HG03354 (cell line): ENCODE results near the gene SHISA7.
"Not testable (repeated sequence)": the region's sequence is repeated elsewhere in the genome, so short reads cannot be mapped to it uniquely, and the experiment has no call there.

ENCODE experiments used
- ATAC-seq: cut with Tn5 transposase; IDR thresholded peaks from one replicate; pipeline ENCODE4 v1.9.1; 2021; ENCODE audit warnings: mild to moderate bottlenecking; ENCODE audit not compliant: unreplicated experiment, poor library complexity, severe bottlenecking

SHISA7 gene

GRCh38 chr19:55432241-55432959 is 10.7 kb downstream of the SHISA7 start:
- no peak for ATAC-seq

DNA sequence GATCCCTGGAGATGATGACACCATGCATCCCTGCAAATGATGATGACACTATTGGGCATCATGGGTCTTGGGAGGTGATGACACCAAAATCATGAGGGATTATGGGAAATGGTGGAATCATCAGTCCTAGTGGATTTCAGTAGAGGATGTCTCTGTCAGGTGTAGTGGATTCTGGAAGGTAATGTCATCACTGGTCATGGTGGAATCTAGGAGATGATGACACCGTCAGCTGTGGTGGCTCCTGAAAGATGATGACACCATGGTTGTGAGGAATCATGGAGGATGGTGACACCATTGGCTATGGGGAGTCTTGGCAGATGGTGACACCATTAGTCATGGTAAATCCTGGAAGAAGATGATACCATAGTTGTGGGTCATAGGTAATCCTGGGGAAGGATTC is 11.9 kb downstream of the SHISA7 start:
- ATAC-seq: no peak

DNA sequence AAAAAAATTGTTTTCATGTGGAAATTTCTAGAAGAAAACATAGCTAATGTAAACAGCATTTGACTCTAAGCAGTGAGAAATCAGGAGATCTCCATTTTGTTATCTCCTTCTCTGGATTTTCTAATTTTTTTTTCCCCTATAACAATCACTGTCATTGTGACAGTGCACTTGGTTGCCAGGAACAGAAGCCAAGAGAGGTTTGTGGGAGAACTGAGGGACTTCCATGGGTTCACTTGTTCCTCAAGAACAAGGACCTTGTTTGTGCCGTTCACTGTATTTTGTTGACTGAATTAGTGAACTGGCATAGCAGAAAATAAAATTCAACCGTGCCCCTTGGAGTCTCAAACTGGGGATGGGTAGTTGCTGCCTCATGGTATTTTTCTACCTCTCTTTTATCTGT is 17.1 kb downstream of the SHISA7 start:
- ATAC-seq: no peak

DNA sequence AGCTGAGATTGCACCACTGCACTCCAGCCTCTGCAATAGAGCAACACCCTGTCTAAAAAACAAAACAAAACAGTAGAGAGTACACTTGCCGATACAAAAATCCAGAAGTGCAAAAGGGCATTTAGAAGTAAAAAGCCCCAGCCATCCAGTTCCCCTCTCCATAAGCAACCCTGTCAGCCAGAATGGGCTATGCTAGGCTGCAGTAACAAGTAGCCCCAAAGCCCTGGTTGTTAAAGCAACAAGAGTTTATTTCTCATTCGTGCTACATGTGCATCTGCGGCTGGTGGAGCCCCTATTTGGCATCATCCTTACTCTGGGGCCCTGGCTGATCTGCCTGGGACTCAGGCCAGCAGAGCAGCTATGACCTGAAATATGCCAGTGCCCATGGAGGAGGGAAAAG is 18.6 kb downstream of the SHISA7 start:
- no peak for ATAC-seq

- no peak for ATAC-seq
Measured at GRCh38 chr19:55423225-55424005, 19.7 kb downstream of the SHISA7 start.

DNA sequence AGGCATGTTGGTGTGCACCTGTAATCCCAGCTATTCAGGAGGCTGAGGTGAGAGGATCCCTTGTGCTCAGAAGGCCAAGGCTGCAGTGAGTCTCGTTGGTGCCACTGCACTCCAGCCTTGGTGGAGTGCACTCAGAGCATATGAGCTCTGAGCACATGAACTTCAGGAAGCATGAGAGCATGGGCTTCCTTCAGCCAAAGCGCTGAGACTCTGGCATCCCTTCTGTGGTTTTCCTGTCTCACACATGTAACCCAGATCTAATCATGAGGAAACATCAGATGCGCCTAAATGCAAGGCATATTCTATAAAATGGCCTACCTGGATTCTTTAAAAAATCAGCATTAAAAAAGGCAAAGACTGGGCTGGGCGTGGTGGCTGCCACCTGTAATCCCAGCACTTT is 21.8 kb downstream of the SHISA7 start:
- not testable (repeated sequence) for ATAC-seq

DNA sequence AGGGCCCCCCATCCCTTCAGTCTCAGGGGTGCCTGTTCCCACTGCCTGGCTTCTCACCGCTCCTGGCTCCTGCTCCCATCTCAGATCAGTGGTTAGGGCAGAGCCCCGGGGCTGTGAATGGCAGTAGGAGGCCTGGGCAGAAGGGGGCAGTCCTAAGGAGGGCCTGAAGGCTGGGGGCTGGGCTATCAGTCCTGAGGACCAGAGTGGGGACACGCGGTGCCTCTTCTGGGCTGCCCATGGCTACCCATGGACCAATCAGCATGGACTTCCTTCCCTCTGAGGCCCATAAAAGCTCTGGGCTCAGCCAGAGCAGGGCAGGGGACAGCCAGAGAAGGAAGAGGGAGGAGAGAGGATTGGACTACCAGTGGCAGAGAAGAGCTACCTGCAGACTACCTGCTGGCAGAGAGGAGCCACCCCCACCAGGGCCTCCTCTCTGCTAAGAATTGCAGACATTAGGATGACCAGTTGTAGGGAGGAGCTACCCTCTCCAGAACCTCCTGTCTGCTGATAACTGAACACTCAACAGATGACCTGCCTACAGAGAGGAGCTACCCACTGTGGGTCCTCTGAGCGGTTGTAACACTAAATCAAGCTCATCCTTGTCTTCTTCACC is 23.4 kb downstream of the SHISA7 start:
- ATAC-seq: no peak

- ATAC-seq: no peak
Measured at GRCh38 chr19:55419103-55419502, 24.0 kb downstream of the SHISA7 start.

DNA sequence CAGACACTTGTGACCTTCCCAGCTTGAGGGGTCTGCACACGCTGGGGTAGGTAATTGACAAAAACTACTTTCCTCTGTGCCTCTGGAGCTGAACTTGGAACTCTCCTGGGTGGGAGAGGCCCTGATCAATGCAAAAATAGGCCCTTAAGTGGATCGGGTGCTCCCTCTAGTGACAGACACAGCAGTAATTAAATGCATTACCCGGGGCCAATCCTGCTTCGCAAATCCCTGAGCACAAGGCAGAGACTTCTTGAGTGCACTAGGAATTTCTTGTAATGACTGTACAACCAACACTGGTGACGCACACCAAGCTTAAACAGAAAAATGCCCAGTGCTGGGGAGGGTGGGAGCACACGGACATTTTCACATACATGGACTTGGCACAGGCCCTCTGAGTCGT is 24.9 kb downstream of the SHISA7 start:
- no peak for ATAC-seq

- ATAC-seq: no peak
Measured at GRCh38 chr19:55410168-55410567, 32.9 kb downstream of the SHISA7 start.

DNA sequence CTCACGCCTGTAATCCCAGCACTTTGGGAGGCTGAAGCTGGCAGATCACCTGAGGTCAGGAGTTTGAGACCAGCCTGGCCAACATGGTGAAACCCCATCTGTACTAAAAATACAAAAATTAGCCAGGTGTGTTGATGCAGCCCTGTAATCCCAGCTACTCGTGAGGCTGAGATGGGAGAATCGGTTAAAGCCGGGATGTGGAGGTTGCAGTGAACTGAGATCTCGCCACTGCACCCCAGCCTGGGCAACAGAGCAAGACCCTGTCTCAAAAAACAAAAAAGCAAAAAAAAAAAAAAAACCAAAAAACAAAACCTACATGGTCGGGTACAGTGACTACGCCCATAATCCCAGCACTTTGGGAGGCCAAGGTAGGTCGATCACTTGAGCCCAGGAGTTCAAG is 33.9 kb downstream of the SHISA7 start:
- not testable (repeated sequence) for ATAC-seq

DNA sequence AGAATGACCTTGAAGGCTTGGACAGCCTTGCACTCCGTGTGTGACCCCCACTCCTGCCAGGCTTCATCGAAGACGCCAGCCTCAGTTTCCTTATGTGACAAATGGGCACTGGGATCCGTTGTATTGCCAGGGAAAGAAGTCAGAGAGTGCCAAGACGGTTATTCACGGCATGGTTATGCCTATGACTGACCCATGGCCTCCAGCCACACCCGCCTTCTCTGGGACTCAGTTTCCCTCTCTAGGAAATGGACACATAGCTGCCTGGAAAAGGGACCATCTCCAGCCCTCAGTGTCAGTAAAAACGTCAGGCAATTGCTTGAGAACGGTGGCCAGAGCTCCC is 34.6 kb downstream of the SHISA7 start:
- ATAC-seq: no peak

DNA sequence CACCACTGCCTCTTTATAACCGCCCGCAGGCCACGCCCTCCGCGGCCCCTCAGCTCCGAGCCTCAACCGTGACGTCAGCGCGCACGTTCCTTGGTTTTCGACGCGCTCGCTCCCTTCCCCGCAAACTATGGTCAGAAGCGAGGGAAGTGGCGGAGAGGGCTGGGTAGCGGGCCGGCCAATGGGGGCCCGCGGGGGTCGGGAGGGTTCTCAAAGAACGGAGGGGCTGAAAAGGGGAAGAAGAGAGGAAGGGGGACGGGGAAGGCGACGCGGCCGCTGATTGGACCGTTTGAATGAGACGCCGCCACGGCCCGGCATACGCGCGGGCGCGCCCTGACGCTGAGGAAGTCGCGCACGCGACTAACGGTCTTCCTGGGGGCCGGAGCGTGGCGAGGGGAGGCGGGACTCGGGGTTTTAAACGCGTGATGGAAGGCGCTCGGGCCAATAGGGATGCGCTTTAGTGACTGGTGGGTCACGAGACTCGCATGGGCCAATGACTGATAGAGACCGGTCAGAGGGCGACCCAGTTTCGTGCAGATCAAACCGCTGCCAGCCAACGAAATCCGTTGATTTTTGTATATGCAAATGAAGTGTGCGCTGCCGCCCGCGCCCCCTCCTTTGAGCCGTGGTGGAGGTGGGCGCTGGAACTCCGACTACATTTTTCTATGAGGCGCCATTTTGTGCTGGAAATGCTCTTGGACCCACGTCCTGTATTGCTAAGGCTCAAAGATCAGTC is 35.1 kb downstream of the SHISA7 start:
- peak; percentile 90 for ATAC-seq

GRCh38 chr19:55407550-55407799 is 35.6 kb downstream of the SHISA7 start, which contains the start of gene UBE2S:
Gene UBE2S (minus strand): TSS chr19:55407788. CDS start chr19:55407589, 199 bp downstream.
- peak; percentile 12 for ATAC-seq

GRCh38 chr19:55406826-55407549 is 36.1 kb downstream of the SHISA7 start:
- peak; percentile 3 for ATAC-seq

DNA sequence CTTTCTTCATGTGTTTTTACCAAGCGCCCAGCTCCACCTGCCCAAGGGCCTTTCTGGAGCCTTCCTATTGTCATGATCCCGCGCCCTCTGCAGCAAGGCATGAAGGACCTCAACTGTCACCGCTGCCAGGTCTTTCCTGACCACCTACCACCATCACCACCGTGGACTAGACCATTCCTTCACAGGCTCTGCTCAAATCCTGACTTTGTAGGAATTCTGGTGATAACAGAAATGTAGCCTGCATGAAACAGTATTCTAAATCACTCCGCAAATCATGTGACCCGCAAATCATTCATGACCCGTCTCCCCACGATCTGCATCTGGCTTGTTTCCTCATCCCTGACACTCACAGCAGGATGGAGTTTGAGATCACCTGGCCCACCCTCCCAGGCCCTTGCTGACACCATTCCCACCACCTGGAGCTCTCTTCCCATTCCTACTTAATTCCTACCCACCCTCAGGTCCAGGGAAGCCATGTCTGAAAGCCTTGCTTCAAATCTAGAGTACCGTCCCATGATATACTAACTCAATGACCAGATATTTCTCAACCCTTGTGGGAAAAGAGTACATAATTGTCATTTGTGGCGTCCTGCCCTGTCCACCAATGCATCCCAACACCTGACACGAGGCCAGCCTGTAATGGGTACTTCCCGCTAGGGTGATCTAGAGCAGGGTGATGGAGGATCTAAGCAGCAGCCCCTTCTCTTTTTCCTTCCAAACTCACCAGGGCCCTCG is 36.8 kb downstream of the SHISA7 start:
- no peak for ATAC-seq

DNA sequence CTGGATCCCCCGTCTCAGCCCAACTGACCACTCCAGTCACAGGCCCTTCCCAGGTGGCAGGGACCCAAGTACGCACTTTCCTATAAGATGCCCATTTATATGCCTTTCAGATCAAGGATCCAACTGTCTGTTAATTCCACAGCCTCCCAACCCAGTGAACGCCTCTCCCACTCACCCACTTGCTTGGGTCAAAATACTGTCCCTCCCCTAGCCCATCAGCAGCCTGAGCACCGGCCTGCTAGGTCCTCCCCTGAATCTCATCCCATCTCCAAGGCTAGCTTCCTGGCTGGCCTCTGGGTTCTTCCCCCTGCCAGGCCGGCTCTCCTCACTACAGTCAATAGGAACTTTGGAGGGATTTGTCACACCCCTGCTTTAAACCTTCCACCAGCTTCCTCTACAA is 37.5 kb downstream of the SHISA7 start:
- no peak for ATAC-seq

- no peak for ATAC-seq
Measured at GRCh38 chr19:55402509-55402908, 40.6 kb downstream of the SHISA7 start.

GRCh38 chr19:55401390-55401789 is 41.7 kb downstream of the SHISA7 start:
- not testable (repeated sequence) for ATAC-seq
